HG03135 (cell line): ENCODE data around the gene PRR36.
"Not testable (repeated sequence)": the region's sequence is repeated elsewhere in the genome, so short reads cannot be mapped to it uniquely, and the experiment has no call there.

Experiments used
- ATAC-seq: cut with Tn5 transposase; IDR thresholded peaks from one replicate; pipeline ENCODE4 v1.9.1; 2021; ENCODE audit warnings: mild to moderate bottlenecking, moderate library complexity; ENCODE audit not compliant: unreplicated experiment

PRR36 gene

GRCh38 chr19:7861619-7862412 is 12.4 kb downstream of the PRR36 start:
- no peak for ATAC-seq

GRCh38 chr19:7860714-7861618 is 13.2 kb downstream of the PRR36 start:
- ATAC-seq: no peak

GRCh38 chr19:7859831-7860713 is 14.1 kb downstream of the PRR36 start:
- ATAC-seq: no peak

- ATAC-seq: not testable (repeated sequence)
Measured at GRCh38 chr19:7859087-7859486, 15.1 kb downstream of the PRR36 start.

GRCh38 chr19:7858109-7858770 is 15.9 kb downstream of the PRR36 start:
- ATAC-seq: no peak

GRCh38 chr19:7857727-7858108 is 16.5 kb downstream of the PRR36 start:
- no peak for ATAC-seq

- no peak for ATAC-seq
Measured at GRCh38 chr19:7856679-7857663, 17.2 kb downstream of the PRR36 start.

- ATAC-seq: no peak
Measured at GRCh38 chr19:7856109-7856591, 18.0 kb downstream of the PRR36 start.

- ATAC-seq: no peak
Measured at GRCh38 chr19:7855426-7856108, 18.6 kb downstream of the PRR36 start.

GRCh38 chr19:7853770-7854128 is 20.4 kb downstream of the PRR36 start:
- no peak for ATAC-seq

GRCh38 chr19:7852851-7853769 is 21.1 kb downstream of the PRR36 start:
- no peak for ATAC-seq

GRCh38 chr19:7851623-7852500 is 22.3 kb downstream of the PRR36 start:
- no peak for ATAC-seq

GRCh38 chr19:7850945-7851622 is 23.1 kb downstream of the PRR36 start:
- no peak for ATAC-seq

- ATAC-seq: no peak
Measured at GRCh38 chr19:7850000-7850813, 24.0 kb downstream of the PRR36 start.

GRCh38 chr19:7849631-7849999 is 24.6 kb downstream of the PRR36 start:
- no peak for ATAC-seq
